HG02678 (cell line): ENCODE measurements around the gene RAG1.

Source experiments
- ATAC-seq: cut with Tn5 transposase; IDR thresholded peaks from one replicate; pipeline ENCODE4 v1.9.1; 2021; ENCODE audit warnings: mild to moderate bottlenecking, moderate library complexity; ENCODE audit not compliant: unreplicated experiment

RAG1 gene

DNA sequence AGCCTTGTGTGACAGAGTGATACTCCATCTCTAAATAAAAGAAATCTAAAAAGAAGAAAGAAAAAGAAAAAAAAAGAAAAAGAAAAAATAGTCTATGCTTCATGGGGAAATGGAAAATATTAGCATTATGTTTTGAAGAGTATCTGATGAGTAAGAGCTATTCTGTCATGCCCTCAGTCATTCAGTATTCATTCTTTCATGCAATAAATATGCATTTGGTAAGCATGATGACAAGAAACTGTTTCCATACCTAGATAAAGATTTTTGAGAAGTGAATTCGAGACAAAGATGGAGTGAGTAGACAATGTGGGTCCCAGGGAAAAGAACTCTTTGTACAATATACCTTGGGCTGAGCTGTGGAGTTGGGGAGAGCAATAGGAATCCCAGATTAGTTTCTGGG, 20.3 kb downstream of the RAG1 start:
- ATAC-seq: no peak

DNA sequence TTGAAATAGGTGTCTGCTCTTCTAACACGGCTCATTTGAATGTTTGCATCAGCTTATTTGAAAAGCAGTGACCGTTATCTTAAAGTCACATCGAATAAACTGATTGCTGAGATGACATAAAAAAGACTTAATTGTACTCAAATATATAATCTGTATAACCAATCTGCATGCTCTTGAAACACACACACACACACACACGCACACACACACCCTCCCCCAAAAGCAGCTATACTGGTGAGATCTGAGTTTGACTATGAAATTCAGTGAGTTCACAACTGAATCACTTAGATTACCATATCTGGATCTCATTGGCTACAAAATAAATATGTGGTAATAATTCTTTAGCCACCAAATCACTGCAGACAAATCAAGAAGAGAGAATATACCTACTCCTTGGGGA, 22.7 kb downstream of the RAG1 start:
- no peak for ATAC-seq

DNA sequence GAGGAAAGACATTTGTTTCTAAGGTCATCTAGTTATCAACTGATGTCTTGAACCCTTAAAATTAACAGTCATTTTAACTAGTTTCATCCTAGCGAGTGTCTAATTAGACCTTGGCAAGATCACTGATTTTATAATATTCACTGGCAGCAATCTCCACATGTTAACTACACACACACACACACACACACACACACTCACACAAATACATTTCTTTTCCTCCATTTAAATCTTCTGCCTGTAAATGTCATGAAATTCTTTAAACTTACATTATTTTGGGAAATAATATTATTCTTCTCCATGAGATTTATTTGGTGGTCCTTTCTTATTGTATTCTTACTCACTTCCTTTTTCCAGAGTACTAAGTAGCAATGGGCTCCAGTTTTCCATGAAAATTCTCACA, 23.6 kb downstream of the RAG1 start:
- ATAC-seq: no peak

- ATAC-seq: no peak
These were observed 26.6 kb downstream of the RAG1 start, which contains the start of gene IFTAP for GRCh38 chr11:36594316-36594989. Gene IFTAP (plus strand): TSS chr11:36594502. CDS start chr11:36610104, 15,602 bp downstream.

DNA sequence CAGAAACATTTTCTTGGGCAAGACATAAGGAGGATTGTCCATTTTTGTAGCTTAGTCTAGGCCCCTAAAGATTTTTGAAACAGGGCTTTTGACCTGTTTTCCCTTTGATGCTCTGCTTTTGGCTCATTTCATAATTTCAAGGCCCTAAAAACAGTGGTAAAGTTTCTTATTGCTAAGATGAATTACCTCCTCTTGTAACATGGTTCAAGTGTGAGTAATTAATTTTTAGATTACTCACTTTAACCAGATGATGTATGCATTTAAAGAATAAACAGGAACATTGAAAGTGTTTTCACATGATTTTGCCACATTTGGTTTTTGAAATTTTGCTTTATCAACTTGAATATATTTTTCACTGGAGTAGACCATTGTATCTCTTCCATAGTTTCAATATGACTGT, 29.1 kb downstream of the RAG1 start:
- no peak for ATAC-seq

GRCh38 chr11:36598051-36598450, 30.2 kb downstream of the RAG1 start, which contains the start of gene RAG2:
Gene RAG2 (minus strand): TSS chr11:36598236. CDS start chr11:36594168, 4,068 bp downstream.
- no peak for ATAC-seq

DNA sequence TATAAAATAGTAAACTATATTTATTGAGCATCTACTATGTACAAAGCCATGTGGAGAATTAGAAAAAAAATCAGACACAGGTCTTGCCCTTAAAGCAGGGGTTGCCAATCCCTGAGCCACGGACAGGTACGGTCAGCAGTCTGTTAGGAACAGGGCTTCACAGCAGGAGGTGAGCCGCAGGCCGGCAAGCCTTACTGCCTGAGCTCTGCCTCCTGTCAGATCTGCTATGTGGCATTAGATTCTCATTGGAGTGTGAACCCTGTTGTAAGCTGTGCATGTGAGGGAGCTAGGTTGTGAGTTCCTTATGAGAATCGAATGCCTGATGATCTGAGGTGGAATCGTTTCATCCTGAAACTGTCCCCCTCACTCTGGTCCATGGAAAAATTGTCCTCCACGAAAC, 32.4 kb downstream of the RAG1 start:
- no peak for ATAC-seq

DNA sequence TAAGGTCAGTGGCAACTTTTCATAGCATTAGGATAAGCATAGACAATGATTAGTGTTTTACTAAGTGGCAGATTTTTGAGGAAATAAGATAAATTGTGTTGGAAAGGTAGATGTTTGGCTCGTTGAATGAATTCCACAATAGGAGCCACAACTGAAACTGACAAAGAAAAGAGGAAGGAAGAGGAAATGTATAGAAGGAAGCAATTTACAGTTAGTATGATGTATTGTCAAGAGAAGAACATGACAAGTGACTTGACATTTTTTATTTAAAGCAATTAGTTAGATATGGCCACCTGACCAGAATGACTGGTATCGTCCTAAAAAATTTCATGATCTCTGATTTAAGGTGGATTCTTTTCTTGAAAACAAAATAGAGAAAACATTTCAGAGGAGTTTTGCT, 33.3 kb downstream of the RAG1 start:
- ATAC-seq: no peak

DNA sequence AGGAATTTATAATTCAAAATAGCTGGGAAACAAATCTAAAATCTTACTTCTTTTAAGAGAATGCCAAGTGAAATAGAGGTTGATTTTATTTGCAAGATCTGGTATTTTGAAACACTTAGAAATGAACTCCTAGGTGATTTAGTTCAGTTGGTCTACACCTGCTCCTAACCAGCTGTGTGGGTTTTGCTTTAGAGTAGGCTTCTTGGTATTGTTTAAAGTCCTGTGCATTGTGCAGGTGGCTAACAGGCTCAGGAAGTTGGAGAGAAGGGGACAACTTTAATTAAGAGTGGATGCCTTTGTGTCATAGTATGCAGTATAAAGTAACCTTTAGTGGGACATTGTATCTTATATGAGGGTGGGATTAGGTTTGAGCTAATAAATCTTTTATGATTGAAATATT, 34.3 kb downstream of the RAG1 start:
- ATAC-seq: no peak

GRCh38 chr11:36605221-36606216, 37.7 kb downstream of the RAG1 start:
- no peak for ATAC-seq

- no peak for ATAC-seq
These were observed 40.8 kb downstream of the RAG1 start for GRCh38 chr11:36608491-36609199.

GRCh38 chr11:36609383-36609782, 41.6 kb downstream of the RAG1 start:
- ATAC-seq: no peak

GRCh38 chr11:36615826-36616225, 48.0 kb downstream of the RAG1 start:
- ATAC-seq: no peak

DNA sequence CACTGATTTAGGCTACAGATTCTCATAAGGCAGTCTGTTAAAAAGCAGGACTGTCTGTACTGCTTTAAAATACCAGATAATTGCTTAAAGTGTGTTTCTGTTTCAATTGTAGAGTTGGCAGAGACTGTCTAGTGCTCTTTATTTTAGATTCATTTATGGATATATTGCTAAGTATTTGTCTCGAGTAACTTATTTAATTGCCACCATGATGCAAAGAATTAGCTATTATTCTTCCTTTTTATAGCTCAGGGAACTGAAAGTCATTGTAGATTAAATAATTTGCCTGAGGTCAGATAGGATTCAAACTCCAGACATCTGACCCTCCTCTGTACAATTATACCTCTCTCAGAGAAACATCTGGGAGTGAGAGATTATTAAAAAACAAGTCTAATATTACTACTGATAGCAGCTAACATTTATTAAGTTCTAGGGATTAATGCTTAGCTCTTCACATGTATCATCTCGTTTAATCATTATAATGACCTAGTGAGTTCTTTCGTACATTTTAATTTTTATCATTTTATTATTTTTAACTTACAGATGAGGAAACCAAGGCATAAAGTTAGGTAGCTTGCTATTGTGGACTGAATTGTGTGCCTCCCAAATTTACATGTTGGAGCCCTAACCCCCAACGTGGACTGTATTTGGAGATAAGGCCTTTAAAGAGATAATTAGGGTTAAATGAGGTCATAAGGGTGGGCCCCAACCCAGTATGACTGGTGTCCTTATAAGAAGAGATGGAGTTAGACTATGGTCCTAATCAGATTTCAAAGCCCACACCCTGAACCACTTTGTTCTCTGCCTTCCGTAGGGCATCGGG, 49.9 kb downstream of the RAG1 start:
- ATAC-seq: no peak

- no peak for ATAC-seq
These were observed 50.7 kb downstream of the RAG1 start for GRCh38 chr11:36618363-36619047.

DNA sequence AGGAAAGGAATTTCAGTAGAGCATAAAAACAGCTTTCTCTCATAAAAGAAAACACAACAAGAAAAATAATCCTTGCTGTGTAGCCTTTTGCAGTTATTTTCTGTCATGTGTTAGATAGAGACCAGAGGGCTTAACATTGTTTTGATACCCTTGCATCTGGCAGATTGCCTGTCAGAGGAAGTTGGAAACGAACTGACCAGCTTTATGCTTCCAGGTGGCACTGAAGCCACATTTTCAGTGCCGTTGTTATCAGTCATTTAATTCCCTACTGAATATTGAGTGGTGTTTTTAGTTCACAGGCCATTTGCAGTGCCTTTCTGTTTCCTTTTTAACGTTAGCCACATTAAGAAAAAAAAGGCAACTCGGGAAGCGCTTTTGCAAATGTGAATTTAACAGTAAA, 51.7 kb downstream of the RAG1 start:
- no peak for ATAC-seq

GRCh38 chr11:36620246-36620645, 52.4 kb downstream of the RAG1 start:
- ATAC-seq: no peak

- ATAC-seq: no peak
These were observed 54.8 kb downstream of the RAG1 start for GRCh38 chr11:36622431-36623136.

- ATAC-seq: no peak
These were observed 55.7 kb downstream of the RAG1 start for GRCh38 chr11:36623494-36623893.
